A549 (cell line): ENCODE measurements around the gene H2AZ2. TPM values are rescaled to one million over a fixed set of nuclear protein-coding genes. Genes with fewer than 3 reads are reported as not detected.

ENCODE experiments used
- ATAC-seq, 2 experiments: fragments of 200-7000 bp in 1 of 2; fragments of >200 bp in 1 of 2; cut with Nextera tagmentation in 1 of 2; cut with Tn5 transposase in 1 of 2; 3 replicates each; pipeline versions ENCODE4 v1.8.0 to v1.9.1; 2018 to 2020; ENCODE audit warnings: mild to moderate bottlenecking in 1 of 2, moderate library complexity in 1 of 2
- CTCF ChIA-PET: fragments of 300-600 bp; sonication (Branson Sonifier 250); formaldehyde crosslinking; extraction: SDS; loops from one replicate; lab custom pipeline; 2021; ENCODE audit warnings: antibody characterized with exemption, inconsistent platforms; lab: Yijun Ruan, JAX
- POLR2A ChIA-PET: fragments of 350-600 bp; formaldehyde crosslinking; extraction: SDS; loops from one replicate; lab custom pipeline; 2021; ENCODE audit warnings: antibody characterized with exemption, inconsistent platforms; lab: Yijun Ruan, JAX
- DNase-seq, 2 experiments: peaks; one replicate each; pipeline versions ENCODE4 v3.0.0 to v3.0.0-alpha.2; 2011 to 2016; ENCODE audit warnings: low read depth in 1 of 2, low spot score in 1 of 2
- FAIRE-seq: peaks from 2 replicates; lab custom pipeline; 2011; peaks lifted over from hg19 to GRCh38; lab: Jason Lieb, UNC
- H3K27ac ChIP-seq, 2 experiments: fragments of >200 bp; sonication (Bioruptor Twin); formaldehyde crosslinking; 3 replicates each; pipeline ENCODE4 v1.5.1; 2016 to 2017
- H3K4me1 ChIP-seq: fragments of >200 bp; sonication (Bioruptor Twin); formaldehyde crosslinking; 3 replicates; pipeline ENCODE4 v1.6.1; 2016
- H3K4me2 ChIP-seq: fragments of >200 bp; sonication (Bioruptor Twin); formaldehyde crosslinking; 3 replicates; pipeline ENCODE4 v1.6.1; 2016
- H3K4me3 ChIP-seq: fragments of >200 bp; sonication (Bioruptor Twin); formaldehyde crosslinking; 3 replicates; pipeline ENCODE4 v1.5.1; 2016
- H3K9me3 ChIP-seq: fragments of >200 bp; sonication (Bioruptor Twin); formaldehyde crosslinking; 3 replicates; pipeline ENCODE4 v1.6.1; 2016
- CBX8 ChIP-seq: fragments of 200-600 bp; sonication (generic); IDR thresholded peaks from 2 replicates; pipeline ENCODE4 v1.6.1; 2016
- CEBPB ChIP-seq, 2 experiments: fragments of >200 bp in 1 of 2; sonication (Bioruptor Twin) in 1 of 2; formaldehyde crosslinking in 1 of 2; IDR thresholded peaks; 2 replicates each; pipeline ENCODE4 v1.6.1; 2012 to 2016
- CHD2 ChIP-seq: fragments of 150-350 bp; IDR thresholded peaks from 2 replicates; pipeline ENCODE4 v1.6.1; 2014; ENCODE audit warnings: low read length; ENCODE audit not compliant: partially characterized antibody
- HDAC2 ChIP-seq: fragments of 200-600 bp; sonication (generic); IDR thresholded peaks from 2 replicates; pipeline ENCODE4 v1.6.1; 2016
- HOXA7 ChIP-seq: fragments of 250-450 bp; sonication (Bioruptor Pico); IDR thresholded peaks from 2 replicates; pipeline ENCODE4 v1.5.0; 2020; ENCODE audit warnings: mild to moderate bottlenecking, moderate library complexity
- HOXB13 ChIP-seq: fragments of 250-450 bp; sonication (Bioruptor Pico); IDR thresholded peaks from 2 replicates; pipeline ENCODE4 v1.5.0; 2020; ENCODE audit warnings: low read depth, mild to moderate bottlenecking, moderate library complexity
- JUN ChIP-seq, 2 experiments: fragments of >200 bp; sonication (Bioruptor Twin); formaldehyde crosslinking; IDR thresholded peaks; 2 replicates in 1 of 2; 3 replicates in 1 of 2; pipeline ENCODE4 v1.6.1; 2016 to 2017
- MAFK ChIP-seq: fragments of 450-650 bp; IDR thresholded peaks from 2 replicates; pipeline ENCODE4 v1.6.1; 2014; ENCODE audit not compliant: partially characterized antibody
- MYC ChIP-seq: IDR thresholded peaks from 2 replicates; pipeline ENCODE4 v1.6.1; 2012; ENCODE audit warnings: mild to moderate bottlenecking, inconsistent platforms, low read length, improper control_type of control experiment, borderline replicate concordance
- NR3C1 ChIP-seq: fragments of >200 bp; sonication (Bioruptor Twin); formaldehyde crosslinking; IDR thresholded peaks from 3 replicates; pipeline ENCODE4 v1.6.1; 2017
- POLR2AphosphoS2 ChIP-seq: conservative IDR thresholded peaks from 2 replicates; pipeline ENCODE4 v1.6.1; 2012; ENCODE audit warnings: low read length, improper control_type of control experiment, inconsistent platforms
- RARB ChIP-seq: fragments of 250-450 bp; sonication (Bioruptor Pico); IDR thresholded peaks from 2 replicates; pipeline ENCODE4 v1.8.0; 2021; ENCODE audit warnings: mild to moderate bottlenecking, moderate library complexity
- RCOR1 ChIP-seq: fragments of 150-350 bp; IDR thresholded peaks from 2 replicates; pipeline ENCODE4 v1.6.1; 2014; ENCODE audit warnings: antibody characterized with exemption, low read length, low read depth
- RNF2 ChIP-seq: fragments of 200-600 bp; sonication (generic); IDR thresholded peaks from 2 replicates; pipeline ENCODE4 v1.6.1; 2016; ENCODE audit warnings: low read depth, mild to moderate bottlenecking, antibody characterized with exemption, moderate library complexity, borderline replicate concordance
- SMC3 ChIP-seq: fragments of >200 bp; sonication (Bioruptor Twin); formaldehyde crosslinking; IDR thresholded peaks from 3 replicates; pipeline ENCODE4 v1.6.1; 2018; ENCODE audit warnings: inconsistent platforms
- WGBS: methylation state at CpG from one replicate; pipeline ENCODE4 v1.1.6; 2017; ENCODE audit errors: missing lambda C conversion rate; 5-methylcytosine and 5-hydroxymethylcytosine counted together
- polyA plus RNA-seq, 4 experiments: library from polyadenylated mRNA; depleted of rRNA in 3 of 4; stranded (reverse); fragments of >200 nt; fragmentation: RNase III in 1 of 4; extraction: RNeasy Plus Mini Kit Qiagen cat#74134 plus additional on column Dnase treatment in 1 of 4; gene quantifications; 2 replicates in 3 of 4; 3 replicates in 1 of 4; pipeline ENCODE4 v1.2.3, GENCODE V29; 2011 to 2017
- TF ChIP-seq, protein P1 (sequence below): fragments of >200 bp; sonication (Bioruptor Twin); formaldehyde crosslinking; IDR thresholded peaks from 2 replicates; pipeline ENCODE4 v1.6.1; 2016
- TF ChIP-seq, protein P2 (sequence below): fragments of 250-450 bp; sonication (Bioruptor Pico); IDR thresholded peaks from 2 replicates; pipeline ENCODE4 v1.5.0; 2020; ENCODE audit warnings: low read depth, mild to moderate bottlenecking, moderate library complexity
- TF ChIP-seq, protein P3 (sequence below): fragments of 150-350 bp; IDR thresholded peaks from 2 replicates; pipeline ENCODE4 v1.6.1; 2014; ENCODE audit warnings: low read depth, mild to moderate bottlenecking, low read length

H2AZ2 gene
- polyA plus RNA-seq, 2 of the 4 experiments (the other 2 are of a cell fraction) = 241 to 262 TPM

DNA sequence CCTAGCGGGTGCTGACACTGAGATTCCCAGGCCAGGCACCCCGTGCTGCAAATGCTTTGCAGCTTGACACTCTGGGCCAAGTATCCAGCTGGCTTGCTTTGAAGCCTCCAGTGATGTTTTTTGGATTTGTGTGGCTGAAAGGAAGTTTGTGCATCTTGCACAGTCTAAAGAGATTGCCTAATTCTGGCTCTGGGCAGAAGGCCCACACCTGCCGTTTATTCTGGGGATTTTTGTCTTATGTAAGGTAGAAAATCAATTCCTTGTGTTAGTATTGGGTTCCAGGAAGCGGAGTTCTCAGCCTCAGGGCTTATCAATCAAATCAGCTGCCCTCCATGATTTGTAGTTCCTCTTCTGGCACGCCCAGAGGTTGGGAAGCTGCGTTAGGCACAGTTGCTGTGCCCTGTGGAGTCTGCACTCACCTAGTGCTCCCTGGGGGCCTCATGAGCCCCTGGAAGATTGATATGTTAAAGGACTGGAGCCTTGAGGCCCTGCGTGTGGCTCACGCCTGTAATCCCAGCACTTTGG is 45.9 kb upstream of the H2AZ2 start:
- Histone ChIP-seq H3K9me3 (no peaks in the 10 kb centered on the region), H3K4me3 (no peak overlapping the region), H3K27ac (no peak overlapping the region), H3K4me1 (no peaks in the 10 kb centered on the region), H3K4me2 (no peak overlapping the region)
- FAIRE-seq (no peak), ATAC-seq (no peak), DNase-seq (no peak)
- ChIA-PET CTCF (interaction anchor here (1.1 kb wide), 1 partner anchor 14 kb away, joined by 3 read pairs; no protein-coding TSS in a partner anchor), POLR2A (no interaction called here)
- no peak for TF ChIP-seq RARB
- no peak for TF ChIP-seq CBX8
- no peak for TF ChIP-seq POLR2AphosphoS2
- TF ChIP-seq SMC3 = no peak
- no peak for TF ChIP-seq HOXA7 (CRISPR knock-in tag)
- TF ChIP-seq, protein P1, sequence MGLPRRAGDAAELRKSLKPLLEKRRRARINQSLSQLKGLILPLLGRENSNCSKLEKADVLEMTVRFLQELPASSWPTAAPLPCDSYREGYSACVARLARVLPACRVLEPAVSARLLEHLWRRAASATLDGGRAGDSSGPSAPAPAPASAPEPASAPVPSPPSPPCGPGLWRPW = no peak
- WGBS = 43% methylated on average over 8 of the region's 8 CpGs

DNA sequence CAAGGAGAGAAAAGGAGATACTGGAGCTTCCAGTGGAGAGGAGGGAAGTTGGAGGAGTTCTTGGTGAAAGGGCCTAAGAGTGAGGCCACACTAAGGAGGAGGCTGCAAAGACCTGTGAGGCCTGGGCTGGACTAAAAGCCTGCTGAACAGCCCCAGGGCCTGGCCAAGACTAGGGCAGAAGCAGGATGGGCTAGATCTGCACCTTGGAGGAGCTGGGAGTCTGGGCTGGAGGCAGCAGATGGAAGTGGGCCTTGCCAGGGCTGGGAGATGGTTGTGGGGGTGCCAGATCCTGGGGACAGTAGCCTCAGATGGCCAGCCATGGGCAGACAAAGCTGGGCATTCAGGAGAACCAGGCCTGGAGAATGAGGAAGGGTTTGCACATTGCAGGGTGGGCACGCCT is 43.9 kb upstream of the H2AZ2 start:
- H3K4me1 ChIP-seq = no peaks in the 10 kb centered on the region
- H3K4me2 ChIP-seq = no peak overlapping the region
- TF ChIP-seq MYC = no peak
- no peaks in the 10 kb centered on the region for H3K9me3 ChIP-seq
- no peak for FAIRE-seq
- ChIA-PET CTCF (interaction anchor here (0.6 to 1.8 kb wide), 2 partner anchors 244 to 303 kb away, joined by 3 to 5 read pairs; no protein-coding TSS in a partner anchor), POLR2A (no interaction called here)
- H3K4me3 ChIP-seq = no peak overlapping the region
- no peak overlapping the region for H3K27ac ChIP-seq
- WGBS = 67% methylated on average over 1 of the region's 1 CpG
- no peak for ATAC-seq
- no peak for DNase-seq

DNA sequence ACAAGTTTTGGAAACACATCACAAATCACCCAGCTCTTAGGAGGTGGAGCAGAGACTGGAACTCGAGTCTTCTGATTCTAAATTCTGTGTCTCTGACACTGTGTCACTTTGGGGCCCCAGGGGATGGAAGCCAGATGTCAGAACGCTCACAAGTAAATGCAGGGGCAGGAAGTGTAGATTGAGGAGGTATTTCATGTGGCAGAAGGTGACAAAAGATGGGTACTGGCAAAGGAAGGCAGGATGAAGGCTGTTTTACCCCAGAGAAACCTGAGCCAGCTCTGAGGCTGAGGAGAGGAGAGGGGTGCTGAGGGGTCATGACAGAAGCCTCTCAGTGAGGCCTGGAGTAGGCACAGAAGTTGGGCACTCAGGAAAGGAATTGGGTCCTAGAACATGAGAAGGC is 43.5 kb upstream of the H2AZ2 start:
- Histone ChIP-seq H3K4me2 (no peak overlapping the region), H3K4me1 (peaks cover 3% of the 10 kb centered on the region; the same call in 2 of the 3 replicates), H3K4me3 (no peak overlapping the region), H3K27ac (no peak overlapping the region), H3K9me3 (no peaks in the 10 kb centered on the region)
- 45% methylated on average over 2 of the region's 2 CpGs for WGBS
- FAIRE-seq = no peak
- no peak for ATAC-seq
- POLR2A ChIA-PET = no interaction called here
- CTCF ChIA-PET = interaction anchor here (0.6 to 1.8 kb wide), 3 partner anchors 73 to 303 kb away, joined by 3 to 5 read pairs (median 3); no protein-coding TSS in a partner anchor
- TF ChIP-seq MAFK (no peak), CHD2 (no peak), RNF2 (no peak), SMC3 (no peak), JUN (IDR thresholded peaks at IDR 0.05) (no peak), NR3C1 (no peak), MYC (no peak), CEBPB (IDR thresholded peaks at IDR 0.05) (no peak), RCOR1 (no peak)
- TF ChIP-seq, protein P2, sequence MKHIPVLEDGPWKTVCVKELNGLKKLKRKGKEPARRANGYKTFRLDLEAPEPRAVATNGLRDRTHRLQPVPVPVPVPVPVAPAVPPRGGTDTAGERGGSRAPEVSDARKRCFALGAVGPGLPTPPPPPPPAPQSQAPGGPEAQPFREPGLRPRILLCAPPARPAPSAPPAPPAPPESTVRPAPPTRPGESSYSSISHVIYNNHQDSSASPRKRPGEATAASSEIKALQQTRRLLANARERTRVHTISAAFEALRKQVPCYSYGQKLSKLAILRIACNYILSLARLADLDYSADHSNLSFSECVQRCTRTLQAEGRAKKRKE = no peak
- TF ChIP-seq, protein P3, sequence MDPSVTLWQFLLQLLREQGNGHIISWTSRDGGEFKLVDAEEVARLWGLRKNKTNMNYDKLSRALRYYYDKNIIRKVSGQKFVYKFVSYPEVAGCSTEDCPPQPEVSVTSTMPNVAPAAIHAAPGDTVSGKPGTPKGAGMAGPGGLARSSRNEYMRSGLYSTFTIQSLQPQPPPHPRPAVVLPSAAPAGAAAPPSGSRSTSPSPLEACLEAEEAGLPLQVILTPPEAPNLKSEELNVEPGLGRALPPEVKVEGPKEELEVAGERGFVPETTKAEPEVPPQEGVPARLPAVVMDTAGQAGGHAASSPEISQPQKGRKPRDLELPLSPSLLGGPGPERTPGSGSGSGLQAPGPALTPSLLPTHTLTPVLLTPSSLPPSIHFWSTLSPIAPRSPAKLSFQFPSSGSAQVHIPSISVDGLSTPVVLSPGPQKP = no peak
- no peak for DNase-seq

DNA sequence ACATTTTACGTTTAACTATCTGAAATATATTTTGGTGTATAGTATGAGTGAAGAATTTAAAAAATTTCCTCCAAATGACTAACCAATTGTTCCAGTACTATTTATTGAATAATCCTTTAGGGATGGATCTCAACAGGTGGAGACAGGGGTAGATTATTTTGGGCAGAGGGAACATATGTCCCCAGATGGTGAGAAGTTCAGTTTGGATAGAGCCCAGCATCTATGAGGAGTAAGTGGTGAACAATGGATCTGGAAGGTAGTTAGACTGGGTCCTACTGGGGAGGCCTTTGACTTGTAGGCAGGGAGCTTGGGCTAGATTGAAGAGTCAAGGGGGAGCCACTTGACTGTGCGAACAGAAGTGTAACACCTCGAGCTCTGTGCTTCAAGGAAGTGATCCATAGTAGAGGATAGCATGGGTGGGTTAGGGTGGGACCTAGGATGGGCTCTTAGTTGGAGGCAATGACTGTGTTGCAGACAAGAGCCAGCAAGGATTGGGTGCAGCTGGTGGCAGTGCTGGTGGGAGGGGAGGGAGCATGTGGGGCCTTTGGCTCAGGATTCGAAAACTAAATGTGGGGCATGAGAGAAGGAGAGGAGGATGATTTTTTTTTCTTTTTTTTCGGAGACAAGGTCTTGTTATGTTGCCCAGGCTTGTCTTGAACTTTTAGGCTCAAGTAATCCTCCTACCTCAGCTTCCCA is 41.3 kb upstream of the H2AZ2 start:
- FAIRE-seq (no peak), DNase-seq (no peak), ATAC-seq (no peak)
- Histone ChIP-seq H3K27ac (no peak overlapping the region), H3K4me3 (no peak overlapping the region), H3K9me3 (no peaks in the 10 kb centered on the region), H3K4me2 (no peak overlapping the region), H3K4me1 (peaks cover 6% of the 10 kb centered on the region; the same call in 2 of the 3 replicates)
- ChIA-PET POLR2A (no interaction called here), CTCF (interaction anchor here (0.9 to 1.0 kb wide), 2 partner anchors 32 to 301 kb away, joined by 3 read pairs; no protein-coding TSS in a partner anchor)
- TF ChIP-seq HDAC2 (no peak), HOXB13 (CRISPR knock-in tag) (no peak), NR3C1 (no peak)
- TF ChIP-seq, protein P1 = no peak
- WGBS = 59% methylated on average over 5 of the region's 5 CpGs
